GM12864 (cell line): ENCODE measurements around the gene CLASP1.
"Not testable (repeated sequence)": the region's sequence is repeated elsewhere in the genome, so short reads cannot be mapped to it uniquely, and the experiment has no call there.

ENCODE experiments used
- DNase-seq: peaks from one replicate; pipeline ENCODE4 v3.0.0-alpha.2; 2011; ENCODE audit warnings: low read depth
- H3K4me3 ChIP-seq: 2 replicates; pipeline ENCODE4 v1.5.1; 2011; ENCODE audit warnings: mild to moderate bottlenecking, low read depth, low read length, control low read depth
- CTCF ChIP-seq: IDR thresholded peaks from 2 replicates; pipeline ENCODE4 v1.5.1; 2011; ENCODE audit warnings: low read depth, mild to moderate bottlenecking, moderate library complexity, low read length, control low read depth, inconsistent platforms; ENCODE audit errors: missing control alignments

The CLASP1 gene

GRCh38 chr2:121662656-121663055 lies 13.4 kb upstream of the CLASP1 start:
- TF ChIP-seq CTCF: no peak

GRCh38 chr2:121659933-121660332 lies 10.7 kb upstream of the CLASP1 start:
- H3K4me3 ChIP-seq: no peak overlapping the region
- no peak for DNase-seq
- TF ChIP-seq CTCF: no peak

More at GRCh38 chr2:121662656-121663055, 13.4 kb upstream of the CLASP1 start:
- DNase-seq: no peak
- no peak overlapping the region for H3K4me3 ChIP-seq

GRCh38 chr2:121658393-121658792 lies 9.1 kb upstream of the CLASP1 start:
- H3K4me3 ChIP-seq, DNase-seq: not testable (repeated sequence)

- no peak overlapping the region for H3K4me3 ChIP-seq
- TF ChIP-seq CTCF: no peak
- no peak for DNase-seq
Observed at GRCh38 chr2:121653035-121653434, 3.8 kb upstream of the CLASP1 start.

GRCh38 chr2:121650315-121650930 lies 1.2 kb upstream of the CLASP1 start:
- TF ChIP-seq CTCF: no peak
- DNase-seq: no peak

GRCh38 chr2:121649596-121650314 lies 493 bp upstream of the CLASP1 start:
- peak; percentile 92 for DNase-seq
- no peak for TF ChIP-seq CTCF
- peak overlapping the region; percentile 82 for H3K4me3 ChIP-seq

More at GRCh38 chr2:121650315-121650930, 1.2 kb upstream of the CLASP1 start:
- peak overlapping the region; percentile 82 for H3K4me3 ChIP-seq

GRCh38 chr2:121648206-121649148 lies 785 bp downstream of the CLASP1 start:
- peak overlapping the region; percentile 82 for H3K4me3 ChIP-seq
- no peak for TF ChIP-seq CTCF
- no peak for DNase-seq
